ENCODE measurements around the gene METTL9. TPM values are rescaled to one million over a fixed set of nuclear protein-coding genes. Genes with fewer than 3 reads are reported as not detected.

METTL9 gene
- total and polyA plus RNA-seq, 2 experiments from 2014 or later = 72.5 to 152 TPM

DNA sequence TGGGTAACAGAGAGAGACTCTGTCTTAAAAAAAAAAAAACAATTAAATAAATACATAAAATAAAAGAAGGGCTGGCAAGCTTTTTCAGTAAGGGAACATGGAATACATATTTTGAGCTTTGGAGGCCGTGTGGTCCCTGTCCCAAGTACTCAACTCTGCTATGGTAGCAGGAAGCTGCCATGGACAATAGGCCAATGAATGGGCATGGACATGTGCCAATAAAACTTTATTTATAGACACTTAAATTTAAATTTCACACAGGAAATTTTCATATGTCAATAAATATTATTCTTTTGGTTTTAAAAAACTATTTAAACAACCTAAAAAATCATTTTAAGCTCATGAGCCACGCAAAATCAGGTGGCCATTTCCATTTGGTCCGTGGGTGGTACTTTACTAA is 68.2 kb downstream of the METTL9 start:
- Mint-ChIP-seq H3K36me3 (ENCODE audit: low read depth) (no peaks in the 10 kb centered on the region), H3K27me3 (ENCODE audit: insufficient read depth, low read depth, poor library complexity) (peaks cover 7% of the 10 kb centered on the region)
- H3K9me2 ChIP-seq (ENCODE audit: insufficient read depth) = no peaks in the 10 kb centered on the region

More for the DNA sequence above, 68.2 kb downstream of the METTL9 start:
- H3K79me2 ChIP-seq (replicated peaks; ENCODE audit: insufficient read depth) = no peaks in the 10 kb centered on the region
- no peak overlapping the region for H2AFZ ChIP-seq
- TF ChIP-seq, protein P1, sequence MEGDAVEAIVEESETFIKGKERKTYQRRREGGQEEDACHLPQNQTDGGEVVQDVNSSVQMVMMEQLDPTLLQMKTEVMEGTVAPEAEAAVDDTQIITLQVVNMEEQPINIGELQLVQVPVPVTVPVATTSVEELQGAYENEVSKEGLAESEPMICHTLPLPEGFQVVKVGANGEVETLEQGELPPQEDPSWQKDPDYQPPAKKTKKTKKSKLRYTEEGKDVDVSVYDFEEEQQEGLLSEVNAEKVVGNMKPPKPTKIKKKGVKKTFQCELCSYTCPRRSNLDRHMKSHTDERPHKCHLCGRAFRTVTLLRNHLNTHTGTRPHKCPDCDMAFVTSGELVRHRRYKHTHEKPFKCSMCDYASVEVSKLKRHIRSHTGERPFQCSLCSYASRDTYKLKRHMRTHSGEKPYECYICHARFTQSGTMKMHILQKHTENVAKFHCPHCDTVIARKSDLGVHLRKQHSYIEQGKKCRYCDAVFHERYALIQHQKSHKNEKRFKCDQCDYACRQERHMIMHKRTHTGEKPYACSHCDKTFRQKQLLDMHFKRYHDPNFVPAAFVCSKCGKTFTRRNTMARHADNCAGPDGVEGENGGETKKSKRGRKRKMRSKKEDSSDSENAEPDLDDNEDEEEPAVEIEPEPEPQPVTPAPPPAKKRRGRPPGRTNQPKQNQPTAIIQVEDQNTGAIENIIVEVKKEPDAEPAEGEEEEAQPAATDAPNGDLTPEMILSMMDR (conservative IDR thresholded peaks at IDR 0.05; ENCODE audit: low read depth in 2 of 2) = no peak
- TF ChIP-seq, protein P2, sequence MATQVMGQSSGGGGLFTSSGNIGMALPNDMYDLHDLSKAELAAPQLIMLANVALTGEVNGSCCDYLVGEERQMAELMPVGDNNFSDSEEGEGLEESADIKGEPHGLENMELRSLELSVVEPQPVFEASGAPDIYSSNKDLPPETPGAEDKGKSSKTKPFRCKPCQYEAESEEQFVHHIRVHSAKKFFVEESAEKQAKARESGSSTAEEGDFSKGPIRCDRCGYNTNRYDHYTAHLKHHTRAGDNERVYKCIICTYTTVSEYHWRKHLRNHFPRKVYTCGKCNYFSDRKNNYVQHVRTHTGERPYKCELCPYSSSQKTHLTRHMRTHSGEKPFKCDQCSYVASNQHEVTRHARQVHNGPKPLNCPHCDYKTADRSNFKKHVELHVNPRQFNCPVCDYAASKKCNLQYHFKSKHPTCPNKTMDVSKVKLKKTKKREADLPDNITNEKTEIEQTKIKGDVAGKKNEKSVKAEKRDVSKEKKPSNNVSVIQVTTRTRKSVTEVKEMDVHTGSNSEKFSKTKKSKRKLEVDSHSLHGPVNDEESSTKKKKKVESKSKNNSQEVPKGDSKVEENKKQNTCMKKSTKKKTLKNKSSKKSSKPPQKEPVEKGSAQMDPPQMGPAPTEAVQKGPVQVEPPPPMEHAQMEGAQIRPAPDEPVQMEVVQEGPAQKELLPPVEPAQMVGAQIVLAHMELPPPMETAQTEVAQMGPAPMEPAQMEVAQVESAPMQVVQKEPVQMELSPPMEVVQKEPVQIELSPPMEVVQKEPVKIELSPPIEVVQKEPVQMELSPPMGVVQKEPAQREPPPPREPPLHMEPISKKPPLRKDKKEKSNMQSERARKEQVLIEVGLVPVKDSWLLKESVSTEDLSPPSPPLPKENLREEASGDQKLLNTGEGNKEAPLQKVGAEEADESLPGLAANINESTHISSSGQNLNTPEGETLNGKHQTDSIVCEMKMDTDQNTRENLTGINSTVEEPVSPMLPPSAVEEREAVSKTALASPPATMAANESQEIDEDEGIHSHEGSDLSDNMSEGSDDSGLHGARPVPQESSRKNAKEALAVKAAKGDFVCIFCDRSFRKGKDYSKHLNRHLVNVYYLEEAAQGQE (IDR thresholded peaks at IDR 0.05; ENCODE audit: unreplicated experiment) = no peak
- TF ChIP-seq, protein P3, sequence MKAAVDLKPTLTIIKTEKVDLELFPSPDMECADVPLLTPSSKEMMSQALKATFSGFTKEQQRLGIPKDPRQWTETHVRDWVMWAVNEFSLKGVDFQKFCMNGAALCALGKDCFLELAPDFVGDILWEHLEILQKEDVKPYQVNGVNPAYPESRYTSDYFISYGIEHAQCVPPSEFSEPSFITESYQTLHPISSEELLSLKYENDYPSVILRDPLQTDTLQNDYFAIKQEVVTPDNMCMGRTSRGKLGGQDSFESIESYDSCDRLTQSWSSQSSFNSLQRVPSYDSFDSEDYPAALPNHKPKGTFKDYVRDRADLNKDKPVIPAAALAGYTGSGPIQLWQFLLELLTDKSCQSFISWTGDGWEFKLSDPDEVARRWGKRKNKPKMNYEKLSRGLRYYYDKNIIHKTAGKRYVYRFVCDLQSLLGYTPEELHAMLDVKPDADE (IDR thresholded peaks at IDR 0.05) = no peak
- TF ChIP-seq ZNF114 (CRISPR knock-in tag; IDR thresholded peaks at IDR 0.05) (no peak), ZNF331 (CRISPR knock-in tag; IDR thresholded peaks at IDR 0.05; ENCODE audit: low read depth) (no peak), POLR2AphosphoS5 (IDR thresholded peaks at IDR 0.05; ENCODE audit: low read depth) (no peak), EZH2 (IDR thresholded peaks at IDR 0.05; ENCODE audit: low read depth, unreplicated experiment) (no peak)
- TF ChIP-seq, protein P4, sequence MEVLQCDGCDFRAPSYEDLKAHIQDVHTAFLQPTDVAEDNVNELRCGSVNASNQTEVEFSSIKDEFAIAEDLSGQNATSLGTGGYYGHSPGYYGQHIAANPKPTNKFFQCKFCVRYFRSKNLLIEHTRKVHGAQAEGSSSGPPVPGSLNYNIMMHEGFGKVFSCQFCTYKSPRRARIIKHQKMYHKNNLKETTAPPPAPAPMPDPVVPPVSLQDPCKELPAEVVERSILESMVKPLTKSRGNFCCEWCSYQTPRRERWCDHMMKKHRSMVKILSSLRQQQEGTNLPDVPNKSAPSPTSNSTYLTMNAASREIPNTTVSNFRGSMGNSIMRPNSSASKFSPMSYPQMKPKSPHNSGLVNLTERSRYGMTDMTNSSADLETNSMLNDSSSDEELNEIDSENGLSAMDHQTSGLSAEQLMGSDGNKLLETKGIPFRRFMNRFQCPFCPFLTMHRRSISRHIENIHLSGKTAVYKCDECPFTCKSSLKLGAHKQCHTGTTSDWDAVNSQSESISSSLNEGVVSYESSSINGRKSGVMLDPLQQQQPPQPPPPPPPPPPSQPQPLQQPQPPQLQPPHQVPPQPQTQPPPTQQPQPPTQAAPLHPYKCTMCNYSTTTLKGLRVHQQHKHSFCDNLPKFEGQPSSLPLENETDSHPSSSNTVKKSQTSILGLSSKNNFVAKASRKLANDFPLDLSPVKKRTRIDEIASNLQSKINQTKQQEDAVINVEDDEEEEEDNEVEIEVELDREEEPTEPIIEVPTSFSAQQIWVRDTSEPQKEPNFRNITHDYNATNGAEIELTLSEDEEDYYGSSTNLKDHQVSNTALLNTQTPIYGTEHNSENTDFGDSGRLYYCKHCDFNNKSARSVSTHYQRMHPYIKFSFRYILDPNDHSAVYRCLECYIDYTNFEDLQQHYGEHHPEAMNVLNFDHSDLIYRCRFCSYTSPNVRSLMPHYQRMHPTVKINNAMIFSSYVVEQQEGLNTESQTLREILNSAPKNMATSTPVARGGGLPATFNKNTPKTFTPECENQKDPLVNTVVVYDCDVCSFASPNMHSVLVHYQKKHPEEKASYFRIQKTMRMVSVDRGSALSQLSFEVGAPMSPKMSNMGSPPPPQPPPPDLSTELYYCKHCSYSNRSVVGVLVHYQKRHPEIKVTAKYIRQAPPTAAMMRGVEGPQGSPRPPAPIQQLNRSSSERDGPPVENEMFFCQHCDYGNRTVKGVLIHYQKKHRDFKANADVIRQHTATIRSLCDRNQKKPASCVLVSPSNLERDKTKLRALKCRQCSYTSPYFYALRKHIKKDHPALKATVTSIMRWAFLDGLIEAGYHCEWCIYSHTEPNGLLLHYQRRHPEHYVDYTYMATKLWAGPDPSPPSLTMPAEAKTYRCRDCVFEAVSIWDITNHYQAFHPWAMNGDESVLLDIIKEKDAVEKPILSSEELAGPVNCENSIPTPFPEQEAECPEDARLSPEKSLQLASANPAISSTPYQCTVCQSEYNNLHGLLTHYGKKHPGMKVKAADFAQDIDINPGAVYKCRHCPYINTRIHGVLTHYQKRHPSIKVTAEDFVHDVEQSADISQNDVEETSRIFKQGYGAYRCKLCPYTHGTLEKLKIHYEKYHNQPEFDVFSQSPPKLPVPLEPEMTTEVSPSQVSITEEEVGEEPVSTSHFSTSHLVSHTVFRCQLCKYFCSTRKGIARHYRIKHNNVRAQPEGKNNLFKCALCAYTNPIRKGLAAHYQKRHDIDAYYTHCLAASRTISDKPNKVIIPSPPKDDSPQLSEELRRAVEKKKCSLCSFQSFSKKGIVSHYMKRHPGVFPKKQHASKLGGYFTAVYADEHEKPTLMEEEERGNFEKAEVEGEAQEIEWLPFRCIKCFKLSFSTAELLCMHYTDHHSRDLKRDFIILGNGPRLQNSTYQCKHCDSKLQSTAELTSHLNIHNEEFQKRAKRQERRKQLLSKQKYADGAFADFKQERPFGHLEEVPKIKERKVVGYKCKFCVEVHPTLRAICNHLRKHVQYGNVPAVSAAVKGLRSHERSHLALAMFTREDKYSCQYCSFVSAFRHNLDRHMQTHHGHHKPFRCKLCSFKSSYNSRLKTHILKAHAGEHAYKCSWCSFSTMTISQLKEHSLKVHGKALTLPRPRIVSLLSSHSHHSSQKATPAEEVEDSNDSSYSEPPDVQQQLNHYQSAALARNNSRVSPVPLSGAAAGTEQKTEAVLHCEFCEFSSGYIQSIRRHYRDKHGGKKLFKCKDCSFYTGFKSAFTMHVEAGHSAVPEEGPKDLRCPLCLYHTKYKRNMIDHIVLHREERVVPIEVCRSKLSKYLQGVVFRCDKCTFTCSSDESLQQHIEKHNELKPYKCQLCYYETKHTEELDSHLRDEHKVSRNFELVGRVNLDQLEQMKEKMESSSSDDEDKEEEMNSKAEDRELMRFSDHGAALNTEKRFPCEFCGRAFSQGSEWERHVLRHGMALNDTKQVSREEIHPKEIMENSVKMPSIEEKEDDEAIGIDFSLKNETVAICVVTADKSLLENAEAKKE (CRISPR knock-in tag; IDR thresholded peaks at IDR 0.05) = no peak
- no peaks in the 10 kb centered on the region for H4K20me1 ChIP-seq (replicated peaks; ENCODE audit: insufficient read depth)
- no peak overlapping the region for H3K4me2 ChIP-seq
- peaks cover 17% of the 10 kb centered on the region for H3K4me1 ChIP-seq (ENCODE audit: insufficient read depth)
- DNase-seq (ENCODE audit: low spot score) = no peak
- H3K27ac ChIP-seq (ENCODE audit: low read depth) = no peak overlapping the region
- Mint-ChIP-seq H3K4me1 (peaks cover 9% of the 10 kb centered on the region), H3K9me3 (no peaks in the 10 kb centered on the region), H3K27ac (no peak overlapping the region), H3K4me3 (no peak overlapping the region)
- no peak for ATAC-seq
- no peaks in the 10 kb centered on the region for H3K36me3 ChIP-seq (ENCODE audit: insufficient read depth)
- no peak overlapping the region for H3K4me3 ChIP-seq
- H3K27me3 ChIP-seq (ENCODE audit: insufficient read depth) = no peaks in the 10 kb centered on the region; the same call in 1 of the 2 replicates
- no peaks in the 10 kb centered on the region for H3F3A ChIP-seq (replicated peaks; ENCODE audit: low read depth)

Data from GM23338 (cell line).